K562 (cell line): ENCODE measurements around the gene MYOG. TPM values are rescaled to one million over a fixed set of nuclear protein-coding genes. Genes with fewer than 3 reads are reported as not detected.

ENCODE experiments used
- ATAC-seq: fragments of 200-7000 bp; cut with Tn5 transposase; 3 replicates; pipeline ENCODE4 v1.9.1; 2020; ENCODE audit warnings: moderate library complexity
- BruUV-seq: library from RNA; stranded (reverse); fragments of 400-500 nt; replicated peaks from 2 replicates; lab custom pipeline; 2021; lab: Mats Ljungman, UMichigan
- CTCF ChIA-PET: fragments of 300-600 bp; formaldehyde crosslinking; extraction: SDS; loops from one replicate; lab custom pipeline; 2021; ENCODE audit warnings: low intra/inter-chr PET ratio; lab: Yijun Ruan, JAX
- POLR2A ChIA-PET: fragments of 300-600, 350-650 bp; sonication (Branson Sonifier 250); formaldehyde crosslinking; extraction: SDS; loops from one replicate; lab custom pipeline; 2021; ENCODE audit warnings: antibody characterized with exemption, inconsistent platforms; lab: Yijun Ruan, JAX
- DNase-seq, 4 experiments: peaks; one replicate each; pipeline versions ENCODE4 v3.0.0 to v3.0.0-alpha.2; 2011 to 2018; ENCODE audit warnings: low spot score in 3 of 4, mixed read lengths in 3 of 4; ENCODE audit errors: extremely low read depth in 1 of 4
- FAIRE-seq: peaks from 2 replicates; lab custom pipeline; 2011; peaks lifted over from hg19 to GRCh38; lab: Jason Lieb, UNC
- H2AFZ ChIP-seq: 2 replicates; pipeline ENCODE4 v1.6.0; 2011; ENCODE audit warnings: low read depth, low read length, control low read depth, inconsistent platforms
- H3K27ac ChIP-seq: fragments of 200-600 bp; 3 replicates; pipeline ENCODE4 v1.8.0; 2011; ENCODE audit warnings: low read depth, mild to moderate bottlenecking, control low read depth, inconsistent platforms, low read length, moderate library complexity, mixed read lengths; ENCODE audit errors: extremely low read depth
- H3K27me3 ChIP-seq, 2 experiments: fragments of 300-600 bp in 1 of 2; 2 replicates in 1 of 2; 3 replicates in 1 of 2; pipeline versions ENCODE4 v1.6.0 to v1.8.0; 2011; ENCODE audit warnings: inconsistent platforms in 2 of 2, low read length in 2 of 2, mild to moderate bottlenecking in 1 of 2, mixed read lengths in 1 of 2, moderate library complexity in 1 of 2; ENCODE audit not compliant: control insufficient read depth in 2 of 2, insufficient read depth in 2 of 2
- H3K36me3 ChIP-seq: fragments of 300-600 bp; 3 replicates; pipeline ENCODE4 v1.8.0; 2011; ENCODE audit warnings: mild to moderate bottlenecking, low read length, inconsistent platforms; ENCODE audit not compliant: control insufficient read depth, insufficient read depth
- H3K4me1 ChIP-seq, 2 experiments: fragments of 200-600 bp in 1 of 2; replicated peaks in 1 of 2; 2 replicates in 1 of 2; 3 replicates in 1 of 2; pipeline versions ENCODE4 v1.5.1 to v1.8.0; 2011; ENCODE audit warnings: inconsistent platforms in 2 of 2, low read length in 2 of 2, mild to moderate bottlenecking in 1 of 2, mixed read lengths in 1 of 2, moderate library complexity in 1 of 2; ENCODE audit not compliant: control insufficient read depth in 2 of 2, insufficient read depth in 2 of 2
- H3K4me2 ChIP-seq: 2 replicates; pipeline ENCODE4 v1.6.1; 2011; ENCODE audit warnings: low read length, control low read depth, inconsistent platforms, mixed read lengths; ENCODE audit not compliant: insufficient read depth
- H3K4me3 ChIP-seq: fragments of 200-600 bp; sonication (generic), shearing (Covaris generic); 2 replicates; pipeline ENCODE4 v1.5.1; 2016; ENCODE audit warnings: control low read depth, inconsistent platforms
- H3K79me2 ChIP-seq: fragments of 200-600 bp; 3 replicates; pipeline ENCODE4 v1.8.0; 2011; ENCODE audit warnings: low read length, inconsistent platforms; ENCODE audit not compliant: control insufficient read depth, insufficient read depth
- H3K9ac ChIP-seq, 2 experiments: 2 replicates each; pipeline versions ENCODE4 v1.6.0 to v1.6.1; 2011; ENCODE audit warnings: low read depth in 2 of 2, low read length in 2 of 2, control low read depth in 1 of 2, inconsistent platforms in 1 of 2, mild to moderate bottlenecking in 1 of 2, mixed read lengths in 1 of 2; ENCODE audit not compliant: insufficient read depth in 1 of 2
- H3K9me1 ChIP-seq: one replicate; pipeline ENCODE4 v1.6.0; 2011; ENCODE audit warnings: inconsistent platforms, mild to moderate bottlenecking, low read length, moderate library complexity; ENCODE audit not compliant: control insufficient read depth, insufficient read depth
- H3K9me3 ChIP-seq: replicated peaks from 2 replicates; pipeline ENCODE4 v1.5.1; 2011; ENCODE audit warnings: low read depth, low read length, inconsistent platforms; ENCODE audit not compliant: control insufficient read depth, insufficient read depth
- H4K20me1 ChIP-seq: replicated peaks from 2 replicates; pipeline ENCODE4 v1.6.1; 2011; ENCODE audit warnings: low read length, inconsistent platforms, mixed read lengths; ENCODE audit not compliant: control insufficient read depth, insufficient read depth
- DPF2 ChIP-seq: fragments of 450-650 bp; IDR thresholded peaks from 2 replicates; pipeline ENCODE4 v1.6.1; 2016
- NRF1 ChIP-seq, 2 experiments: fragments of 450-650 bp; IDR thresholded peaks in 1 of 2; conservative IDR thresholded peaks in 1 of 2; 2 replicates each; pipeline ENCODE4 v1.6.1; 2014; ENCODE audit warnings: mild to moderate bottlenecking in 2 of 2
- RBBP5 ChIP-seq: fragments of 200-600 bp; sonication (generic); IDR thresholded peaks from 2 replicates; pipeline ENCODE4 v1.6.1; 2012; ENCODE audit warnings: borderline replicate concordance, mild to moderate bottlenecking, low read length, control low read depth, inconsistent platforms; ENCODE audit not compliant: insufficient read depth, poor library complexity, severe bottlenecking
- WGBS: fragments of 100-300 bp; shearing (Covaris generic); methylation state at CpG from one replicate; pipeline ENCODE4 v1.1.6; 2016; ENCODE audit warnings: low coverage, mixed read lengths; ENCODE audit not compliant: insufficient coverage; ENCODE audit errors: missing lambda C conversion rate; 5-methylcytosine and 5-hydroxymethylcytosine counted together
- in situ Hi-C: fragments of 300-500 bp; cut with MboI; formaldehyde crosslinking; loops from 4 replicates; pipeline ENCODE4 v1.15.0; 2018; ENCODE audit warnings: inconsistent platforms, mixed read lengths
- intact Hi-C: fragments of 100-400 bp; cut with micrococcal nuclease; formaldehyde crosslinking; loops from 2 replicates; pipeline ENCODE4 v1.14.2; 2022
- polyA plus RNA-seq, 8 experiments: library from polyadenylated mRNA; depleted of rRNA in 4 of 8; stranded (reverse) in 5 of 8; unstranded in 3 of 8; fragments of >200 nt; fragmentation: Nextera tagmentation in 2 of 8; fragmentation: Illumina TruSeq in 1 of 8; extraction: Ambion mirVana in 2 of 8; extraction: Trizol in 1 of 8; gene quantifications; 2 replicates each; pipeline versions ENCODE4 v1.2.1 to v1.2.3, GENCODE V29; 2011 to 2014; ENCODE audit warnings: inconsistent platforms in 1 of 8, missing spikeins in 1 of 8
- total RNA-seq, 7 experiments: library from RNA; depleted of rRNA in 6 of 7; stranded (reverse); fragments of >200 nt in 6 of 7; fragmentation: Illumina TruSeq in 2 of 7; extraction: Trizol in 2 of 7; gene quantifications; 2 replicates each; pipeline versions ENCODE4 v1.2.1 to v1.2.3, GENCODE V29; 2011 to 2021; ENCODE audit warnings: low replicate concordance in 1 of 7
- TF ChIP-seq, protein P1 (sequence below): conservative IDR thresholded peaks from 2 replicates; pipeline ENCODE4 v1.6.1; 2011; ENCODE audit warnings: low read depth, mild to moderate bottlenecking, low read length; ENCODE audit not compliant: control insufficient read depth
- TF ChIP-seq, protein P2 (sequence below): sonication (generic); IDR thresholded peaks from 2 replicates; pipeline ENCODE4 v1.6.1; 2016

MYOG gene
- total and polyA plus RNA-seq, 9 of the 15 experiments (the other 6 are each of a cell fraction or from before 2014, with no cell fraction given): not detected

- Histone ChIP-seq H3K27me3 (peaks cover 48 to 90% of the 10 kb centered on the region in 2 experiments), H2AFZ (no peak overlapping the region), H3K9me3 (no peaks in the 10 kb centered on the region), H4K20me1 (peaks cover 4% of the 10 kb centered on the region; the same call in 1 of the 2 replicates), H3K36me3 (no peaks in the 10 kb centered on the region), H3K4me1 (peaks cover 0 to 5% of the 10 kb centered on the region in 2 experiments; a peak in 2 of 5 replicates), H3K9ac (no peak overlapping the region), H3K27ac (no peak overlapping the region), H3K79me2 (no peaks in the 10 kb centered on the region), H3K9me1 (no peaks in the 10 kb centered on the region)
- DNase-seq (no peak), ATAC-seq (no peak), FAIRE-seq (no peak)
- BruUV-seq: no TSS peak
- in situ Hi-C loops: no loop called here
- WGBS: 0% methylated on average over 1 of the region's 1 CpG
- intact Hi-C loops: no loop called here
- CTCF ChIA-PET: no interaction called here
- TF ChIP-seq, protein P1, sequence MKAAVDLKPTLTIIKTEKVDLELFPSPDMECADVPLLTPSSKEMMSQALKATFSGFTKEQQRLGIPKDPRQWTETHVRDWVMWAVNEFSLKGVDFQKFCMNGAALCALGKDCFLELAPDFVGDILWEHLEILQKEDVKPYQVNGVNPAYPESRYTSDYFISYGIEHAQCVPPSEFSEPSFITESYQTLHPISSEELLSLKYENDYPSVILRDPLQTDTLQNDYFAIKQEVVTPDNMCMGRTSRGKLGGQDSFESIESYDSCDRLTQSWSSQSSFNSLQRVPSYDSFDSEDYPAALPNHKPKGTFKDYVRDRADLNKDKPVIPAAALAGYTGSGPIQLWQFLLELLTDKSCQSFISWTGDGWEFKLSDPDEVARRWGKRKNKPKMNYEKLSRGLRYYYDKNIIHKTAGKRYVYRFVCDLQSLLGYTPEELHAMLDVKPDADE: no peak
- TF ChIP-seq, protein P2, sequence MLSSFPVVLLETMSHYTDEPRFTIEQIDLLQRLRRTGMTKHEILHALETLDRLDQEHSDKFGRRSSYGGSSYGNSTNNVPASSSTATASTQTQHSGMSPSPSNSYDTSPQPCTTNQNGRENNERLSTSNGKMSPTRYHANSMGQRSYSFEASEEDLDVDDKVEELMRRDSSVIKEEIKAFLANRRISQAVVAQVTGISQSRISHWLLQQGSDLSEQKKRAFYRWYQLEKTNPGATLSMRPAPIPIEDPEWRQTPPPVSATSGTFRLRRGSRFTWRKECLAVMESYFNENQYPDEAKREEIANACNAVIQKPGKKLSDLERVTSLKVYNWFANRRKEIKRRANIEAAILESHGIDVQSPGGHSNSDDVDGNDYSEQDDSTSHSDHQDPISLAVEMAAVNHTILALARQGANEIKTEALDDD: no peak
- no peak for TF ChIP-seq RBBP5
- TF ChIP-seq NRF1 (conservative IDR thresholded peaks at IDR 0.05 in 1 of 2, IDR thresholded peaks at IDR 0.05 in 1 of 2): no peak
- TF ChIP-seq DPF2: no peak
- TF ChIP-seq, all 486 proteins: peak for 0
- POLR2A ChIA-PET: interaction anchor here (1.0 to 1.2 kb wide), 2 partner anchors 13 to 26 kb away, joined by 3 to 5 read pairs; no protein-coding TSS in a partner anchor
- Histone ChIP-seq H3K4me2 (no peak overlapping the region), H3K4me3 (no peak overlapping the region)
Measured at GRCh38 chr1:203058676-203058935, 27.2 kb downstream of the MYOG start.
